ENCODE measurements around the gene SAMD13.
"Not testable (repeated sequence)": the region's sequence is repeated elsewhere in the genome, so short reads cannot be mapped to it uniquely, and the experiment has no call there.

SAMD13 gene

GRCh38 chr1:84282780-84283333 lies 18.7 kb upstream of the SAMD13 start:
- no peak overlapping the region for H3K27ac ChIP-seq (ENCODE audit: low read length)
- DNase-seq (ENCODE audit: low read depth, low spot score) = no peak
- no peak overlapping the region for H3K4me3 ChIP-seq (ENCODE audit: low read length)
- no peaks in the 10 kb centered on the region for H3K9me3 ChIP-seq (ENCODE audit: control insufficient read depth, insufficient read depth, low read length)
- H3K36me3 ChIP-seq (ENCODE audit: control insufficient read depth, insufficient read depth, low read length) = no peaks in the 10 kb centered on the region
- no peaks in the 10 kb centered on the region for H3K4me1 ChIP-seq (ENCODE audit: control insufficient read depth, insufficient read depth, low read length)
- no peaks in the 10 kb centered on the region for H3K27me3 ChIP-seq (ENCODE audit: control insufficient read depth, insufficient read depth, low read length)
- no CpG with 5 or more reads among the region's 1 CpG for WGBS (ENCODE audit: insufficient coverage, insufficient read length)

- Histone ChIP-seq H3K27ac (ENCODE audit: low read length) (no peak overlapping the region), H3K4me3 (ENCODE audit: low read length) (no peak overlapping the region), H3K4me1 (ENCODE audit: control insufficient read depth, insufficient read depth, low read length) (no peaks in the 10 kb centered on the region), H3K9me3 (ENCODE audit: control insufficient read depth, insufficient read depth, low read length) (no peaks in the 10 kb centered on the region), H3K36me3 (ENCODE audit: control insufficient read depth, insufficient read depth, low read length) (no peaks in the 10 kb centered on the region), H3K27me3 (ENCODE audit: control insufficient read depth, insufficient read depth, low read length) (no peaks in the 10 kb centered on the region)
- no peak for DNase-seq (ENCODE audit: low read depth, low spot score)
- no CpG with 5 or more reads among the region's 1 CpG for WGBS (ENCODE audit: insufficient coverage, insufficient read length)
These were observed 18.1 kb upstream of the SAMD13 start for GRCh38 chr1:84283381-84283780.

GRCh38 chr1:84286071-84286470 lies 15.4 kb upstream of the SAMD13 start:
- Histone ChIP-seq H3K36me3 (ENCODE audit: control insufficient read depth, insufficient read depth, low read length) (no peaks in the 10 kb centered on the region), H3K4me1 (ENCODE audit: control insufficient read depth, insufficient read depth, low read length) (no peaks in the 10 kb centered on the region), H3K4me3 (ENCODE audit: low read length) (no peak overlapping the region), H3K9me3 (ENCODE audit: control insufficient read depth, insufficient read depth, low read length) (no peaks in the 10 kb centered on the region), H3K27me3 (ENCODE audit: control insufficient read depth, insufficient read depth, low read length) (no peaks in the 10 kb centered on the region), H3K27ac (ENCODE audit: low read length) (no peak overlapping the region)
- WGBS (ENCODE audit: insufficient coverage, insufficient read length) = no CpG with 5 or more reads among the region's 1 CpG
- DNase-seq (ENCODE audit: low read depth, low spot score) = no peak

GRCh38 chr1:84287389-84287788 lies 14.1 kb upstream of the SAMD13 start:
- H3K9me3 ChIP-seq (ENCODE audit: control insufficient read depth, insufficient read depth, low read length); H3K4me1 ChIP-seq (ENCODE audit: control insufficient read depth, insufficient read depth, low read length); DNase-seq (ENCODE audit: low read depth, low spot score); H3K27me3 ChIP-seq (ENCODE audit: control insufficient read depth, insufficient read depth, low read length); H3K4me3 ChIP-seq (ENCODE audit: low read length); H3K27ac ChIP-seq (ENCODE audit: low read length); H3K36me3 ChIP-seq (ENCODE audit: control insufficient read depth, insufficient read depth, low read length): not testable (repeated sequence)
- WGBS (ENCODE audit: insufficient coverage, insufficient read length) = no CpG with 5 or more reads among the region's 3 CpGs

- no peaks in the 10 kb centered on the region for H3K9me3 ChIP-seq (ENCODE audit: control insufficient read depth, insufficient read depth, low read length)
- H3K27me3 ChIP-seq (ENCODE audit: control insufficient read depth, insufficient read depth, low read length) = no peaks in the 10 kb centered on the region
- DNase-seq (ENCODE audit: low read depth, low spot score) = no peak
- no CpG with 5 or more reads among the region's 2 CpGs for WGBS (ENCODE audit: insufficient coverage, insufficient read length)
- no peak overlapping the region for H3K4me3 ChIP-seq (ENCODE audit: low read length)
- no peak overlapping the region for H3K27ac ChIP-seq (ENCODE audit: low read length)
- H3K4me1 ChIP-seq (ENCODE audit: control insufficient read depth, insufficient read depth, low read length) = no peaks in the 10 kb centered on the region
- no peaks in the 10 kb centered on the region for H3K36me3 ChIP-seq (ENCODE audit: control insufficient read depth, insufficient read depth, low read length)
These were observed 12.2 kb upstream of the SAMD13 start for GRCh38 chr1:84289169-84289785.

- DNase-seq (ENCODE audit: low read depth, low spot score) = no peak
- no CpG with 5 or more reads among the region's 5 CpGs for WGBS (ENCODE audit: insufficient coverage, insufficient read length)
- no peaks in the 10 kb centered on the region for H3K9me3 ChIP-seq (ENCODE audit: control insufficient read depth, insufficient read depth, low read length)
- no peaks in the 10 kb centered on the region for H3K36me3 ChIP-seq (ENCODE audit: control insufficient read depth, insufficient read depth, low read length)
- no peak overlapping the region for H3K4me3 ChIP-seq (ENCODE audit: low read length)
- no peaks in the 10 kb centered on the region for H3K4me1 ChIP-seq (ENCODE audit: control insufficient read depth, insufficient read depth, low read length)
- H3K27me3 ChIP-seq (ENCODE audit: control insufficient read depth, insufficient read depth, low read length) = no peaks in the 10 kb centered on the region
- no peak overlapping the region for H3K27ac ChIP-seq (ENCODE audit: low read length)
These were observed 9.4 kb upstream of the SAMD13 start for GRCh38 chr1:84291882-84292655.

GRCh38 chr1:84293766-84294165 lies 7.7 kb upstream of the SAMD13 start:
- no CpG with 5 or more reads among the region's 2 CpGs for WGBS (ENCODE audit: insufficient coverage, insufficient read length)
- H3K36me3 ChIP-seq (ENCODE audit: control insufficient read depth, insufficient read depth, low read length) = no peaks in the 10 kb centered on the region
- no peak overlapping the region for H3K27ac ChIP-seq (ENCODE audit: low read length)
- H3K4me3 ChIP-seq (ENCODE audit: low read length) = no peak overlapping the region
- DNase-seq (ENCODE audit: low read depth, low spot score) = no peak
- no peaks in the 10 kb centered on the region for H3K27me3 ChIP-seq (ENCODE audit: control insufficient read depth, insufficient read depth, low read length)
- no peaks in the 10 kb centered on the region for H3K9me3 ChIP-seq (ENCODE audit: control insufficient read depth, insufficient read depth, low read length)
- no peaks in the 10 kb centered on the region for H3K4me1 ChIP-seq (ENCODE audit: control insufficient read depth, insufficient read depth, low read length)

- Histone ChIP-seq H3K36me3 (ENCODE audit: control insufficient read depth, insufficient read depth, low read length) (no peaks in the 10 kb centered on the region), H3K4me3 (ENCODE audit: low read length) (no peak overlapping the region), H3K9me3 (ENCODE audit: control insufficient read depth, insufficient read depth, low read length) (no peaks in the 10 kb centered on the region), H3K27ac (ENCODE audit: low read length) (no peak overlapping the region), H3K27me3 (ENCODE audit: control insufficient read depth, insufficient read depth, low read length) (no peaks in the 10 kb centered on the region), H3K4me1 (ENCODE audit: control insufficient read depth, insufficient read depth, low read length) (no peaks in the 10 kb centered on the region; the same call in 1 of the 2 replicates)
- no CpG with 5 or more reads among the region's 3 CpGs for WGBS (ENCODE audit: insufficient coverage, insufficient read length)
- DNase-seq (ENCODE audit: low read depth, low spot score) = no peak
These were observed 6.8 kb upstream of the SAMD13 start for GRCh38 chr1:84294751-84295150.

- Histone ChIP-seq H3K27me3 (ENCODE audit: control insufficient read depth, insufficient read depth, low read length) (no peaks in the 10 kb centered on the region), H3K4me3 (ENCODE audit: low read length) (no peak overlapping the region), H3K27ac (ENCODE audit: low read length) (no peak overlapping the region), H3K36me3 (ENCODE audit: control insufficient read depth, insufficient read depth, low read length) (no peaks in the 10 kb centered on the region), H3K4me1 (ENCODE audit: control insufficient read depth, insufficient read depth, low read length) (peaks cover 3% of the 10 kb centered on the region; the same call in 1 of the 2 replicates), H3K9me3 (ENCODE audit: control insufficient read depth, insufficient read depth, low read length) (no peaks in the 10 kb centered on the region)
- DNase-seq (ENCODE audit: low read depth, low spot score) = no peak
- WGBS (ENCODE audit: insufficient coverage, insufficient read length) = no CpG with 5 or more reads among the region's 10 CpGs
These were observed 3.8 kb upstream of the SAMD13 start for GRCh38 chr1:84297546-84298244.

GRCh38 chr1:84298328-84298683 lies 3.2 kb upstream of the SAMD13 start:
- no CpG with 5 or more reads among the region's 34 CpGs for WGBS (ENCODE audit: insufficient coverage, insufficient read length)
- Histone ChIP-seq H3K27ac (ENCODE audit: low read length) (no peak overlapping the region), H3K27me3 (ENCODE audit: control insufficient read depth, insufficient read depth, low read length) (no peaks in the 10 kb centered on the region), H3K4me3 (ENCODE audit: low read length) (peak overlapping the region; percentile 77), H3K36me3 (ENCODE audit: control insufficient read depth, insufficient read depth, low read length) (no peaks in the 10 kb centered on the region), H3K9me3 (ENCODE audit: control insufficient read depth, insufficient read depth, low read length) (no peaks in the 10 kb centered on the region), H3K4me1 (ENCODE audit: control insufficient read depth, insufficient read depth, low read length) (peaks cover 4% of the 10 kb centered on the region; the same call in 1 of the 2 replicates)
- no peak for DNase-seq (ENCODE audit: low read depth, low spot score)
